Erythroblast (primary cell): Measurements from ENCODE around the gene BMP7.

Experiments used
- GATA1 ChIP-seq: IDR thresholded peaks from 2 replicates; pipeline ENCODE4 v1.6.1; 2011; ENCODE audit warnings: low read depth, mild to moderate bottlenecking, control low read depth, low read length, moderate library complexity
- POLR2A ChIP-seq: IDR thresholded peaks from 2 replicates; pipeline ENCODE4 v1.6.1; 2011; ENCODE audit warnings: mild to moderate bottlenecking, low read length

DNA sequence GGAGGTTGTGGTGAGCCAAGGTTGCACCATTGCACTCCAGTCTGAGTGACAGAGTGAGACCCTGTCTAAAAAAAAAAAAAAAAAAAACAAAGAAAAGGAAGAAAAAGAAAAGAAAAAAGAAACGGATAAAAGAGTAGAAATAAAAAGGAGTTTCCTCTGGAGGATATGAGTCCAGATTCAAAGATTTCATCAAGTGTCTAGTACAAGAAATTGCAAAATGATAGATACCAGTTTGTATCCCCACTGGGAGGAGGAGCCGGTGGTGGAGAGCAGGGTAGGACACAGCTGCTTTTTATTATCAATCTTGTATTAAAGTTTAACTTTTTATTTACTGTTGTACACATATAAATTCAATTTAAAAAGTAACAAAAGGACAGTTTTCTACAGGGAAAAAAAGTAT is 113.9 kb downstream of the BMP7 start:
- no peak for TF ChIP-seq POLR2A
- no peak for TF ChIP-seq GATA1
